ENCODE measurements around the gene BIRC5. TPM values are rescaled to one million over a fixed set of nuclear protein-coding genes. Genes with fewer than 3 reads are reported as not detected.
"Not testable (repeated sequence)": the region's sequence is repeated elsewhere in the genome, so short reads cannot be mapped to it uniquely, and the experiment has no call there.

BIRC5 gene
- total RNA-seq, 1 donor from 2014 or later: 1.1 TPM

GRCh38 chr17:78170692-78171590 lies 43.1 kb upstream of the BIRC5 start:
- peaks cover 68% of the 10 kb centered on the region for H3K4me1 ChIP-seq
- H3K27ac ChIP-seq: no peak overlapping the region
- no peaks in the 10 kb centered on the region for H3K9me3 ChIP-seq
- intact Hi-C loops (cut with DNase I): loop anchor here (10.0 kb wide), 1 partner anchor 56 kb away; no protein-coding TSS in a partner anchor
- no peak for DNase-seq
- no peak overlapping the region for H3K4me3 ChIP-seq
- peaks cover 26% of the 10 kb centered on the region for H3K36me3 ChIP-seq
- ATAC-seq: no peak
- no peaks in the 10 kb centered on the region for H3K27me3 ChIP-seq
- TF ChIP-seq CTCF (IDR thresholded peaks at IDR 0.05): no peak

DNA sequence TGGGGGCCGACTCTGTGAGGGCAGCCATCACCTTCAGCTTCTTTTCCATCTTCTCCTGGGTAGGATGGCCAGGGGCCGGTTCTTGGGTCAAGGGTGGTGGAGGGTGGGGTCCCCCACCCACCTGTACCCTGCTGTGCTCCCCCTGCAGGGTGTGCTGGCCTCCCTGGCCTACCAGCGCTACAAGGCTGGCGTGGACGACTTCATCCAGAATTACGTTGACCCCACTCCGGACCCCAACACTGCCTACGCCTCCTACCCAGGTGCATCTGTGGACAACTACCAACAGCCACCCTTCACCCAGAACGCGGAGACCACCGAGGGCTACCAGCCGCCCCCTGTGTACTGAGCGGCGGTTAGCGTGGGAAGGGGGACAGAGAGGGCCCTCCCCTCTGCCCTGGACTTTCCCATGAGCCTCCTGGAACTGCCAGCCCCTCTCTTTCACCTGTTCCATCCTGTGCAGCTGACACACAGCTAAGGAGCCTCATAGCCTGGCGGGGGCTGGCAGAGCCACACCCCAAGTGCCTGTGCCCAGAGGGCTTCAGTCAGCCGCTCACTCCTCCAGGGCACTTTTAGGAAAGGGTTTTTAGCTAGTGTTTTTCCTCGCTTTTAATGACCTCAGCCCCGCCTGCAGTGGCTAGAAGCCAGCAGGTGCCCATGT lies 42.3 kb upstream of the BIRC5 start:
- not testable (repeated sequence) for H3K27me3 ChIP-seq, H3K9me3 ChIP-seq, ATAC-seq, DNase-seq
- Histone ChIP-seq H3K36me3 (peaks cover 26% of the 10 kb centered on the region), H3K27ac (peak overlapping the region; percentile 87), H3K4me1 (peaks cover 76% of the 10 kb centered on the region), H3K4me3 (peak overlapping the region; percentile 19)
- intact Hi-C loops (cut with DNase I): loop anchor here (10.0 kb wide), 1 partner anchor 57 kb away; no protein-coding TSS in a partner anchor

DNA sequence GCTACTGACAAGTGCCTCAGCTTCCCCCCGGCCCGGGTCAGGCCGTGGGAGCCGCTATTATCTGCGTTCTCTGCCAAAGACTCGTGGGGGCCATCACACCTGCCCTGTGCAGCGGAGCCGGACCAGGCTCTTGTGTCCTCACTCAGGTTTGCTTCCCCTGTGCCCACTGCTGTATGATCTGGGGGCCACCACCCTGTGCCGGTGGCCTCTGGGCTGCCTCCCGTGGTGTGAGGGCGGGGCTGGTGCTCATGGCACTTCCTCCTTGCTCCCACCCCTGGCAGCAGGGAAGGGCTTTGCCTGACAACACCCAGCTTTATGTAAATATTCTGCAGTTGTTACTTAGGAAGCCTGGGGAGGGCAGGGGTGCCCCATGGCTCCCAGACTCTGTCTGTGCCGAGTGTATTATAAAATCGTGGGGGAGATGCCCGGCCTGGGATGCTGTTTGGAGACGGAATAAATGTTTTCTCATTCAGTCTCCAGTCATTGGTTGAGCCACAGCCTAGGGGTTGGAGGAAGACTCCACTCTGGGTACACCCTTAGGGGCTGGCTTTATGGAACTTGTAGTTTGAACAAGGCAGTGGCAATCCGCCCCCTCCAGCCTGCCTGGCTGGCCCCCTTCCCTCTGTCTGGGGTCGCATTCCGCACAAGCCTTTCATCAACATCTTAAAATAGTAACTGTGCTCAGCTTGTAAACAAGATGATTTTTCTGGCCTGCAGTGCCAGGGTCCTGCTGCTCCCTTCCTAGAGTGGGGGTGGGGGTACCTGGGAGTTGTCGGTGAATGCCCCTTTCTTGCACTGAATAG lies 41.6 kb upstream of the BIRC5 start:
- intact Hi-C loops (cut with DNase I): loop anchor here (10.0 kb wide), 1 partner anchor 58 kb away; no protein-coding TSS in a partner anchor
- H3K9me3 ChIP-seq: no peaks in the 10 kb centered on the region
- ATAC-seq: peak; percentile 21

GRCh38 chr17:78173097-78173715 lies 40.8 kb upstream of the BIRC5 start:
- ATAC-seq (no peak), DNase-seq (no peak)
- H3K27ac ChIP-seq: peak overlapping the region; percentile 87
- H3K9me3 ChIP-seq: no peaks in the 10 kb centered on the region
- TF ChIP-seq CTCF (IDR thresholded peaks at IDR 0.05): no peak
- H3K36me3 ChIP-seq: peaks cover 26% of the 10 kb centered on the region
- H3K4me3 ChIP-seq: no peak overlapping the region
- intact Hi-C loops (cut with DNase I): loop anchor here (10.0 kb wide), 1 partner anchor 58 kb away; no protein-coding TSS in a partner anchor
- H3K4me1 ChIP-seq: peaks cover 79% of the 10 kb centered on the region
- H3K27me3 ChIP-seq: no peaks in the 10 kb centered on the region

More for the DNA sequence above, 41.6 kb upstream of the BIRC5 start:
- H3K4me1 ChIP-seq: peaks cover 83% of the 10 kb centered on the region
- no peak for TF ChIP-seq CTCF (IDR thresholded peaks at IDR 0.05)
- H3K27ac ChIP-seq: peak overlapping the region; percentile 87
- peaks cover 26% of the 10 kb centered on the region for H3K36me3 ChIP-seq
- peak; percentile 86 for DNase-seq
- peak overlapping the region; percentile 19 for H3K4me3 ChIP-seq
- H3K27me3 ChIP-seq: no peaks in the 10 kb centered on the region

GRCh38 chr17:78174346-78174869 lies 39.6 kb upstream of the BIRC5 start:
- DNase-seq: peak; percentile 97
- intact Hi-C loops (cut with DNase I): loop anchor here (10.0 kb wide), 1 partner anchor 60 kb away; no protein-coding TSS in a partner anchor
- H3K4me1 ChIP-seq: peaks cover 81% of the 10 kb centered on the region
- H3K36me3 ChIP-seq: peaks cover 26% of the 10 kb centered on the region
- H3K4me3 ChIP-seq: peak overlapping the region; percentile 23
- peak overlapping the region; percentile 87 for H3K27ac ChIP-seq
- no peaks in the 10 kb centered on the region for H3K9me3 ChIP-seq
- ATAC-seq: peak; percentile 89
- peak; percentile 64 for TF ChIP-seq CTCF (IDR thresholded peaks at IDR 0.05)
- no peaks in the 10 kb centered on the region for H3K27me3 ChIP-seq

Data from upper lobe of right lung (tissue), 1 donor.